GM12878 (cell line): Measurements from ENCODE around the gene GNG12. TPM values are rescaled to one million over a fixed set of nuclear protein-coding genes. Genes with fewer than 3 reads are reported as not detected.

ENCODE experiments used
- ATAC-seq: fragments of 200-7000 bp; cut with Tn5 transposase; 3 replicates; pipeline ENCODE4 v1.9.1; 2020; ENCODE audit warnings: mild to moderate bottlenecking, moderate library complexity
- BruUV-seq: library from RNA; stranded (reverse); fragments of 400-500 nt; replicated peaks from 2 replicates; lab custom pipeline; 2021; lab: Mats Ljungman, UMichigan
- CTCF ChIA-PET: fragments of 300-600 bp; sonication (Branson Sonifier 250); formaldehyde crosslinking; extraction: SDS; loops from one replicate; lab custom pipeline; 2021; ENCODE audit warnings: inconsistent platforms; lab: Yijun Ruan, JAX
- POLR2A ChIA-PET: fragments of 350-600 bp; formaldehyde crosslinking; extraction: SDS; loops from one replicate; lab custom pipeline; 2021; ENCODE audit warnings: inconsistent platforms; lab: Charles Lee
- RAD21 ChIA-PET: fragments of 300-600 bp; sonication (Branson Sonifier 250); formaldehyde crosslinking; loops from one replicate; lab custom pipeline; 2023; ENCODE audit warnings: antibody characterized with exemption; ENCODE audit not compliant: unreplicated experiment; lab: Charles Lee
- SMC1A ChIA-PET: fragments of 300-600 bp; sonication (Branson Sonifier 250); formaldehyde crosslinking; loops from one replicate; lab custom pipeline; 2023; ENCODE audit not compliant: unreplicated experiment, uncharacterized antibody; lab: Charles Lee
- DNase-seq: peaks from one replicate; pipeline ENCODE4 v3.0.0-alpha.2; 2011; ENCODE audit warnings: low read depth, low spot score
- FAIRE-seq: peaks from 3 replicates; lab custom pipeline; 2011; peaks lifted over from hg19 to GRCh38; lab: Jason Lieb, UNC
- H2AFZ ChIP-seq: 2 replicates; pipeline ENCODE4 v1.6.0; 2011; ENCODE audit warnings: low read depth, low read length, control low read depth; ENCODE audit not compliant: control insufficient read depth
- H3K27ac ChIP-seq: 2 replicates; pipeline ENCODE4 v1.5.1; 2011; ENCODE audit warnings: control low read depth; ENCODE audit not compliant: control insufficient read depth, insufficient read depth
- H3K27me3 ChIP-seq, 2 experiments: replicated peaks in 1 of 2; 2 replicates each; pipeline versions ENCODE4 v1.6.0 to v1.6.1; 2011; ENCODE audit warnings: low read length in 1 of 2; ENCODE audit not compliant: control insufficient read depth in 2 of 2, insufficient read depth in 2 of 2
- H3K36me3 ChIP-seq, 2 experiments: 2 replicates each; pipeline ENCODE4 v1.5.1; 2011; ENCODE audit warnings: low read length in 1 of 2; ENCODE audit not compliant: control insufficient read depth in 2 of 2, insufficient read depth in 2 of 2
- H3K4me1 ChIP-seq: 2 replicates; pipeline ENCODE4 v1.6.1; 2011; ENCODE audit warnings: mild to moderate bottlenecking, low read length, moderate library complexity, mixed read lengths; ENCODE audit not compliant: control insufficient read depth, insufficient read depth
- H3K4me2 ChIP-seq: 2 replicates; pipeline ENCODE4 v1.6.0; 2011; ENCODE audit warnings: control low read depth; ENCODE audit not compliant: control insufficient read depth, insufficient read depth
- H3K4me3 ChIP-seq: fragments of 200-600 bp; sonication (generic); 2 replicates; pipeline ENCODE4 v1.5.1; 2016
- H3K79me2 ChIP-seq: 2 replicates; pipeline ENCODE4 v1.6.0; 2011; ENCODE audit warnings: low read length; ENCODE audit not compliant: control insufficient read depth, insufficient read depth
- H3K9ac ChIP-seq: 2 replicates; pipeline ENCODE4 v1.8.0; 2011; ENCODE audit warnings: low read length, control low read depth, mixed read lengths; ENCODE audit not compliant: control insufficient read depth, insufficient read depth
- H3K9me3 ChIP-seq: replicated peaks from 3 replicates; pipeline ENCODE4 v1.5.1; 2011; ENCODE audit warnings: mild to moderate bottlenecking, low read length; ENCODE audit not compliant: control insufficient read depth, insufficient read depth
- H4K20me1 ChIP-seq: 2 replicates; pipeline ENCODE4 v1.6.0; 2011; ENCODE audit not compliant: control insufficient read depth, insufficient read depth
- BCL3 ChIP-seq: IDR thresholded peaks from 2 replicates; pipeline ENCODE4 v1.6.1; 2011; ENCODE audit warnings: borderline replicate concordance, low read depth, mild to moderate bottlenecking, moderate library complexity, low read length; ENCODE audit not compliant: insufficient read depth, poor library complexity, severe bottlenecking
- BHLHE40 ChIP-seq, 2 experiments: fragments of 450-650 bp in 1 of 2; IDR thresholded peaks; 2 replicates each; pipeline ENCODE4 v1.6.1; 2011 to 2017; ENCODE audit warnings: low read depth in 2 of 2, borderline replicate concordance in 1 of 2, improper control_type of control experiment in 1 of 2, low read length in 1 of 2, mild to moderate bottlenecking in 1 of 2
- CBX5 ChIP-seq: sonication (generic); IDR thresholded peaks from 2 replicates; pipeline ENCODE4 v1.6.1; 2016; ENCODE audit warnings: low read depth, moderate library complexity, mild to moderate bottlenecking, inconsistent platforms
- CTCF ChIP-seq, 3 experiments: IDR thresholded peaks in 2 of 3; conservative IDR thresholded peaks in 1 of 3; 2 replicates each; pipeline ENCODE4 v1.5.1; 2011; ENCODE audit warnings: low read depth in 3 of 3, low read length in 3 of 3, mild to moderate bottlenecking in 3 of 3, control low read depth in 2 of 3, moderate library complexity in 2 of 3, inconsistent platforms in 1 of 3, mixed read lengths in 1 of 3; ENCODE audit not compliant: control insufficient read depth in 2 of 3, insufficient read depth in 1 of 3; ENCODE audit errors: extremely low read depth in 1 of 3
- ETV6 ChIP-seq, 2 experiments: fragments of 450-650 bp in 1 of 2; IDR thresholded peaks in 1 of 2; conservative IDR thresholded peaks in 1 of 2; 2 replicates each; pipeline ENCODE4 v1.6.1; 2014; ENCODE audit warnings: antibody characterized with exemption in 1 of 2, borderline replicate concordance in 1 of 2, low read depth in 1 of 2, mild to moderate bottlenecking in 1 of 2, moderate library complexity in 1 of 2
- HDAC2 ChIP-seq: fragments of 200-600 bp; sonication (generic); IDR thresholded peaks from 2 replicates; pipeline ENCODE4 v1.6.1; 2017
- HDAC6 ChIP-seq: fragments of 200-600 bp; sonication (generic); IDR thresholded peaks from one replicate; pipeline ENCODE4 v1.8.0; 2017; ENCODE audit warnings: antibody characterized with exemption; ENCODE audit not compliant: unreplicated experiment
- NFYA ChIP-seq: IDR thresholded peaks from 2 replicates; pipeline ENCODE4 v1.6.1; 2011; ENCODE audit warnings: low read depth, mild to moderate bottlenecking, low read length, improper control_type of control experiment, borderline replicate concordance
- RUNX3 ChIP-seq: IDR thresholded peaks from 2 replicates; pipeline ENCODE4 v1.6.1; 2012; ENCODE audit warnings: low read length, inconsistent platforms
- STAT1 ChIP-seq: fragments of 450-650 bp; conservative IDR thresholded peaks from 2 replicates; pipeline ENCODE4 v1.6.1; 2014; ENCODE audit warnings: antibody characterized with exemption, mild to moderate bottlenecking
- ZBED1 ChIP-seq: IDR thresholded peaks from 2 replicates; pipeline ENCODE4 v1.6.1; 2016; ENCODE audit warnings: borderline replicate concordance
- in situ Hi-C: fragments of 300-500 bp; cut with MboI; formaldehyde crosslinking; loops from 9 replicates; pipeline ENCODE4 v1.14.3; 2018; ENCODE audit warnings: mixed read lengths
- intact Hi-C: fragments of 100-400 bp; cut with micrococcal nuclease; formaldehyde crosslinking; loops from one replicate; pipeline ENCODE4 v1.14.2; 2022; ENCODE audit not compliant: unreplicated experiment
- polyA plus RNA-seq, 11 experiments: library from polyadenylated mRNA; depleted of rRNA in 4 of 11; unstranded in 6 of 11; stranded (reverse) in 5 of 11; fragments of >200 nt; fragmentation: Nextera tagmentation in 4 of 11; fragmentation: Illumina TruSeq in 1 of 11; extraction: Ambion mirVana in 4 of 11; extraction: Trizol in 1 of 11; gene quantifications; 1 replicate in 1 of 11; 2 replicates in 10 of 11; pipeline versions ENCODE4 v1.2.1 to v1.2.3, GENCODE V29; 2011 to 2016; ENCODE audit warnings: inconsistent platforms in 2 of 11, missing spikeins in 2 of 11, low read depth in 1 of 11
- total RNA-seq, 4 experiments: library from RNA; depleted of rRNA in 3 of 4; stranded (reverse); fragments of >200 nt in 3 of 4; fragmentation: Illumina TruSeq in 1 of 4; extraction: Trizol in 1 of 4; gene quantifications; 2 replicates each; pipeline versions ENCODE4 v1.2.1 to v1.2.3, GENCODE V29; 2013 to 2021

GNG12 gene
- total and polyA plus RNA-seq, 10 of the 15 experiments (the other 5 are each of a cell fraction or from before 2014, with no cell fraction given), result 0.22 to 32.8 (median 0.35) TPM

GRCh38 chr1:67809887-67810286, 23.4 kb downstream of the GNG12 start (continued):
- TF ChIP-seq CTCF (IDR thresholded peaks at IDR 0.05 in 2 of 3, conservative IDR thresholded peaks at IDR 0.05 in 1 of 3; ENCODE audit: control insufficient read depth in 2 of 3, extremely low read depth in 1 of 3, insufficient read depth in 1 of 3, low read depth in 3 of 3, low read length in 3 of 3) (no peak), NFYA (no peak), BHLHE40 (IDR thresholded peaks at IDR 0.05; ENCODE audit: borderline replicate concordance in 1 of 2, low read depth in 2 of 2, low read length in 1 of 2) (no peak), ZBED1 (no peak), BCL3 (no peak), CBX5 (no peak)

GRCh38 chr1:67807282-67807681, 26.0 kb downstream of the GNG12 start:
- ATAC-seq, result no peak
- H4K20me1 ChIP-seq, result no peaks in the 10 kb centered on the region
- FAIRE-seq, result no peak
- no TSS peak for BruUV-seq
- POLR2A ChIA-PET, result interaction anchor here (0.7 to 4.1 kb wide), 4 partner anchors 12 to 124 kb away, joined by 3 to 36 read pairs (median 3); no protein-coding TSS in a partner anchor
- intact Hi-C loops, result no loop called here
- TF ChIP-seq ETV6 (conservative IDR thresholded peaks at IDR 0.05 in 1 of 2, IDR thresholded peaks at IDR 0.05 in 1 of 2; ENCODE audit: borderline replicate concordance in 1 of 2, low read depth in 1 of 2) (no peak), RUNX3 (no peak), HDAC2 (no peak), HDAC6 (no peak), STAT1 (no peak)
- H3K27me3 ChIP-seq, result no peaks in the 10 kb centered on the region
- H3K79me2 ChIP-seq, result no peaks in the 10 kb centered on the region
- no peak overlapping the region for H2AFZ ChIP-seq
- H3K4me3 ChIP-seq, result no peak overlapping the region
- DNase-seq, result no peak
- SMC1A ChIA-PET, result interaction anchor here (1.1 to 24.1 kb wide), 7 partner anchors 13 to 44 kb away, joined by 3 to 389 read pairs (median 34); partner anchors contain the start of gene GNG12
- RAD21 ChIA-PET, result interaction anchor here (0.7 to 6.7 kb wide), 8 partner anchors 10 to 40 kb away, joined by 3 to 62 read pairs (median 11); partner anchors contain the start of gene GNG12
- no peaks in the 10 kb centered on the region for H3K4me1 ChIP-seq
- H3K9ac ChIP-seq, result no peak overlapping the region
- in situ Hi-C loops, result no loop called here
- H3K9me3 ChIP-seq, result no peaks in the 10 kb centered on the region
- no peak overlapping the region for H3K27ac ChIP-seq
- H3K36me3 ChIP-seq, result no peaks in the 10 kb centered on the region
- CTCF ChIA-PET, result interaction anchor here (1.1 to 5.4 kb wide), 7 partner anchors 13 to 43 kb away, joined by 3 to 42 read pairs (median 6); no protein-coding TSS in a partner anchor
- no peak overlapping the region for H3K4me2 ChIP-seq
